ENCODE results near the gene FOSL2.
A peak's percentile ranks its signal among the peaks of the same experiment; 100 is the strongest.

FOSL2 gene

GRCh38 chr2:28395334-28396061 lies 2.8 kb downstream of the FOSL2 start:
- DNase-seq (ENCODE audit: low spot score) = no peak

GRCh38 chr2:28397043-28397381 lies 4.4 kb downstream of the FOSL2 start:
- no peak for DNase-seq (ENCODE audit: low spot score)

- no peak for DNase-seq (ENCODE audit: low spot score)
Measured at GRCh38 chr2:28398101-28398834, 5.6 kb downstream of the FOSL2 start.

DNA sequence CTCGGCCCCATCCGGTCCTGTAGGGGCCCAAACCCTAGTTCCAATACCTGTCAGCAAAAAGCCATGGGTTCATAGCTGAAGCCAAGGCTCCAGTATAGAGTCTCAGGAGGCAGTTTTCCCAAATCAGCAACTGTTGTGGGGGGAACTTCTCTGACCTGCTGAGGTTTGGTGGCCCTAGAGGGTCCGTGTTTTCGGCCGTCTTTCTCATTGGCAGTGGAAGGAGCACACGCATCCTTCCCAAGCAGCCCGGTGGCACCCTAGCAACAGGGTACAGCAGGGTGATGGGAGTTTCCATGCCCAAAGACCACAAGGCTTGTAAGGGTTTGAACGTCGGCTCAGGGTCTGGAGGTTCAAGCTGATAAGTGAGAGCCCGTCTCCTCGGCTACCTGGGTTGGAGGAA lies 6.6 kb downstream of the FOSL2 start:
- no peak for DNase-seq (ENCODE audit: low spot score)

DNA sequence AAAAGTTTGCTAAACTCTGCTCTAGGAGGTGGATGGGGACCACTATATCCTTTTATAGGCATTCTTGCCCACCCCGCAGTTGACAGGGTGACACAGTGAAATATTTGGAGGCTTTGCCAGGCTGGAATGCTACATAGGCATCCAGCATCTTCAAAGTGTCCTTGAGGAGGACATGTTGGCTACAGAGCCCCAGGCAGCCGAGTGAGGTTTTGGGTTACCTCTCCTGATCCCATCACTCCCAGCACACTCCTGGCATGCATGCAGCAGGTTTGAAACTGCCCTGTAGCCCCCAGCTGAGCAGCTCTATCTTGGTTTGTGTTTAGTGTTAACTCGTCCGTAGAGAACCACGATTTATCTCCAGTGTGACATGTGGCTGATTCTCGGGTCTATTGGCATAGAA lies 7.3 kb downstream of the FOSL2 start:
- no peak for DNase-seq (ENCODE audit: low spot score)

- no peak for DNase-seq (ENCODE audit: low spot score)
Measured at GRCh38 chr2:28400419-28400818, 7.8 kb downstream of the FOSL2 start.

DNA sequence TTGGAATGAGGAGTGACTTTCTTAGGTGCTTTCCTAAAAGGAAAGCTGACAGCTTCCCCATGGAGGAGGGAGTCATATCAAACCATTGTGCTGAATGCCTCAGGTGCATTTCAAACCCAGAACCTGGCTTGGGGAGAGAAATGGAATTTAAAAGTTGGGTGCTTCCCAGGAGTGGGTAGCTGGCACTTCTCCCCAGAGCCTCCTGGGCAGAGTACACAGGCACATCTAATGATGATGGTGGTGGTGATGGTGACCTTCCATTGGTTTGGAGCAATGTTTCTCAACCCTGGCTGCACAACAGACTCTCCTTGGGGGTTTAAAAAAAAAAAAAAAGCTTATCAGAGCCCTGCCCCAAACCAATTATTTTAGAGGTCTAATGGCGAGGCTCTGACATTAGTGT lies 8.3 kb downstream of the FOSL2 start:
- DNase-seq (ENCODE audit: low spot score) = no peak

- no peak for DNase-seq (ENCODE audit: low spot score)
Measured at GRCh38 chr2:28401411-28401810, 8.8 kb downstream of the FOSL2 start.

DNA sequence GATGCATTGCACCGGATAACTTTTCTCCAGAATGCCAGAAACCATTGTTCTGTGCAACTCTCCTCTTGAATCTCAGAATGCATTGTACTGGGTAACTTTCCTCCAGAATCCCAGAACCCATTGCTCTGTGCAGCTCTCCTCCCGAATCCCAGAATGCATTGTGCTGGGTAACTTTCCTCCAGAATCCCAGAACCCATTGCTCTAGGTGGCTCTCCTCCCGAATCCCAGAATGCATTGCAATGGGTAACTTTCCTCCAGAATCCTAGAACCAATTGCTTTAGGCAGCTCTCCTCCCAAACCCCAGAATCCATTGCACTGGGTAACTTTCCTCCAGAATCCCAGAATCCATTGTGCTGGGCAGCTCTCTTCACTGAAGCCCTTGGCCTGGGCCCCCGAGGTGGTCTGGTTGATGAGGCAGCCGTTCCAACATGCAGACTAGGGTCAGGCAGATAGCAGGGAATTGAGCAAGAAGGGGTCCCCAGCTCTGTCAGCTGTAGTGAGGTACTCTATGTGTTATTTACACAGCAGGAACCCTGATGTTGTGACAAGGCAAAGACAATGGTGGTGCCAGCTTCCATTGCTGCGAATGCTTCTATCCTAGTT lies 9.4 kb downstream of the FOSL2 start:
- DNase-seq (ENCODE audit: low spot score) = no peak

DNA sequence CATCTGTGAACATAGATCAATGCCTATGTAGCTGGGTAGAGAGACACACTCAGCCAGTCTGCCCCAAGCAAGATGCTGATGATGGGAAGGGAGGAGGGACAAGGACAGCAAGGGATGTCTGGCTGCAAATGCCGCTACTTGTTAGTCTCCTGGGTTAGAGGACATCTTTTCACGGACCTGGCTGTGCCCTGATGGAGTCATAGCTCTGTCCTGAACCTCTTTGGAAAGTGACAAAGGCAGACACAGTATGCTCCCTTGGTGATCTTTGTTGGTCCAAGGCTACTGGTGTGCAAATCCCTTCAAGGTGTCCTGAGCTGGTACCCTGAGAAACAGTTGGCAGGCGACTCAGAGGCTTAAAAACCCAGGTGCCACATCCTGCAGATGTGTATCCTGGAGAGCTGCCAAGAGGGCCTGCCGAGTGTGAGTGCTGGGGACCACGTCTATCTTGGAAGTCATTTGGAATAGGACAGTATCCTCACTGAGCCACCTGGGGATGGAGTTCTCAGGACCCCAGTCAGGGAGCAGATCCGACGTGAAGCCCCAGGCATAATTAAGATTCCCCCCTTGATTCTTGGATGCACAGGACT lies 10.8 kb downstream of the FOSL2 start:
- no peak for DNase-seq (ENCODE audit: low spot score)

DNA sequence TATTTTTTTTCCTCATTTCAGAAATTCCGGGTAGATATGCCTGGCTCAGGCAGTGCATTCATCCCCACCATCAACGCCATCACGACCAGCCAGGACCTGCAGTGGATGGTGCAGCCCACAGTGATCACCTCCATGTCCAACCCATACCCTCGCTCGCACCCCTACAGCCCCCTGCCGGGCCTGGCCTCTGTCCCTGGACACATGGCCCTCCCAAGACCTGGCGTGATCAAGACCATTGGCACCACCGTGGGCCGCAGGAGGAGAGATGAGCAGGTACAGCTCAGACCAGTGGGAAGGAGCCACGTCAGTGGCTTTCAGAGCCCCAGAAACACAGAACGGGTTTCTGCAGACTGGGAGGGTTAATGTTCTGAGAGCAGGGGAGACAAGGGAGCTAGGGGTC lies 11.4 kb downstream of the FOSL2 start:
- no peak for DNase-seq (ENCODE audit: low spot score)

DNA sequence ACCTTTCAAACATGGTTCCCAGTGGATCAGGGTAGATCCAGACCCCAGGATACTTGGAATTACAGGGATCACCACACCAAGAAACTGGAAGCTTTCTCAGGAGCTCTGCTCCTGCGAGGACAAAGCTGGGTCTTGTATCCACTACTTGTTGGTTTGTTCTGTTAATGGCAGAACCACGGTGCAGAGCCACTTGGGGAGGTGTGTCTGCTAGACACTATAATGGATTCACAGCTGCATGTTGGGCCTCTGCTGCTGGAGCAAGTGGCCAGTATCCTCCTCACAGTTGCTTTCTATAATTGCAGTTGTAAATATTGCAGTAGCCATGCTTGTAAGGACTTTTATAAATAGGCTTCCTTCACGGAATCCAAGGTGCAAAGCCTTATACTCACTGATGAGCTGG lies 12.9 kb downstream of the FOSL2 start:
- DNase-seq (ENCODE audit: low spot score) = no peak

DNA sequence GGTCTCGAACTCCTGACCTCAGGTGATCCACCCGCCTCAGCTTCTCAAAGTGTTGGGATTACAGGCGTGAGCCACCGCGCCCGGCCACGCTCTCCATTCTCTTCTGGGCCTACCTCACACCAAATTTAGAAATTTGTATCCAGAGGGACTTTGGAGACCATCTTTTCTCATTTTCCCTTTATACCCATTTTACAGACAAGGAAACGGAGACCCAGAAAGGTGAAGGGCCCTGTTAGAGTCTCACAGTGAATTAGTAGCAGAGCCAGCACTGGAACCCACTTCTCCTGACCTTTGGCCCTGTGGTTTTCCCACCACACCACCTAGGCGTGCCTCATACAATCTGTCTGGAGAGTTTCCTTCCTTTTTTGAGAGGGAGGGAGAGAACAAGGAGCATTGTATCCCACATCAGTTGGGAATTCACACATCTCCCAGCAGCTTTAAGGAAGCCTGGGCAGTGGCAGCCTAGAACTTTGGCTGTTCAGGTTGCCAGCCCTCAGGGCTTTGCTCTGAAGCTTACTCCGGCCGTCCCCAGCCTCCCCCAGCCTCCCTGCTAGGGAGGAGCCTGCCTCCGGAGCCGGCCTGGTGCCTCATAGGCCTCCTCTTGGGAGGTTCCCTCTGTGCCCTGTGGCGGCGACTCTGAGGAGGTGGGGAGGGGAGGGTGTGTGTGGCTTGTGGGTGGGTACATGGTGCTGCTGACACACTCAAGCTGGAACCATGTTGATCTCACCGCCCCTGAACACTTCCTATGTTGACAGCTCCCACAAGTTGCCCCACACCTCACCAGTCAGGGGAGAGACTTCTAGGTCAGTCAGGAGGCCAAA lies 13.8 kb downstream of the FOSL2 start:
- peak; percentile 70 for DNase-seq (ENCODE audit: low spot score)

GRCh38 chr2:28407131-28407975 lies 14.7 kb downstream of the FOSL2 start:
- DNase-seq (ENCODE audit: low spot score) = no peak

DNA sequence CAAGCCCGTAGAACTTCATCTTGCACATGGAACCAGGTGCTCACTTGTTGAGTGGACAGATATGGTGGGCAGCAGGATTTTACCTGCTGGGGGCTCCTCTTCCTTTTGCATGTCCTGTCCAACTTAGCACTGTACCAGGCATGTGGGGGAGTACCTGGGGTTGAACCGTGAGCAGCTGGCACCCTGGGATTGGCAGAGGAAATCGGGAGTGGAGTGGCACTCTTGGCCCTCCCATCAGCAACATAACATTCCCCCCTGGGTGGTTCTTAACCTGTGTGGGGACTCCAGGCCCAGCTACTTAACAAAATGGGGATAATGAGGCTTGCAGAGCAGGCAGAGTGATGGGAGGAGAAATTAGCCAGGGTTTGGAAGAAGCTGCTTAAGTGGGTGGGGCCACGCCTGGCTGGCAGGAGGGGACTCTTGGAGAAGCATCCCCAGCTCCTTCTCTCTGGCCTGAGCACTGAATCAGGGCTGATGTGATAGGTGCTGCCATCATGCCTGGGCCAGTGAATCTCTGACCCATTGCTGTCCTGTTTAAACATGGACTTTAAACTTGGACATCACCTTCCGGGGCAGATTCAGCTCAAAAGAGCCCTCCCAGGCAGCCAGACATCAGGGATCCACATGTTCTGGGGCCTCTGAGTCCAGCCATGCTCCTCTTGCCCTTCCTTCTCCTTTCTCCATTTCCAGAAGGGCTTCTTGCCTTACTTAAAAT lies 15.5 kb downstream of the FOSL2 start:
- DNase-seq (ENCODE audit: low spot score) = no peak

DNA sequence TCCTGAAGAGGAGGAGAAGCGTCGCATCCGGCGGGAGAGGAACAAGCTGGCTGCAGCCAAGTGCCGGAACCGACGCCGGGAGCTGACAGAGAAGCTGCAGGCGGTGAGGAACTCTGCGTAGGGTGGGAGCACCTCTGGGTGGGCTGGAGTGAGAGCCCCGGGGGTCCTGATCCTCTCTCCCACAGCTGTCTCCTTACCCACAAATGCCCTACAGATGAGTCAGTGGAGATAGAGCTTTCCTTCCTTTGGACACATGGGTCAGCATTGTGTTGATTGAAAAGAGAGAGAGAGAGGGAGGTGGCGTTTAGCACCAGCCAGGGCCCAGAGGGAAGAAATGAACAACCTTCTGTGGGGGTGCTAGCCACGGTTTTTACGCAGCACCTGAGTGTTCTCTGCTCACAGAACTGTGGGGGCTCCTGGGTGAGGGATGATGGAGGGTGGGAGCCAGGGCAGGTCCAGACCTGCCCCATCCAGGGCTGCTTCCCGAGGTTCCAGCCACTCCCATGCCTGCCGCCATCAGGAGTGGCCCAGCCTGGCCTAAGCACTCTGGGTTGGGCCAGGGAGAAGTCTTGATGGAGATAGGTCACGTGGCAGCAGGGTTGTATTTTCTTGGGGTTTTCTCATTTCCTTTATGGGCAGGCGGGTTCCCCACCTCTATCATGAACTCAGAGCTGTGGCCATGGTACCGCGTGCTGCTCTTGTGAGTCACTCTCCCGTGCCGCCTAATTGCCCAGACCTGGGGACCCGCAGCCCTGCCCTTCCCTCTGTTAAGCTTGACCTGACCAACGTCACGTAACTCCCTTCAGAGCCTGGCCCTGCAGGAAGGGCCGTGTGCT lies 16.3 kb downstream of the FOSL2 start:
- peak; percentile 80 for DNase-seq (ENCODE audit: low spot score)

- no peak for DNase-seq (ENCODE audit: low spot score)
Measured at GRCh38 chr2:28411166-28411755, 18.6 kb downstream of the FOSL2 start.

DNA sequence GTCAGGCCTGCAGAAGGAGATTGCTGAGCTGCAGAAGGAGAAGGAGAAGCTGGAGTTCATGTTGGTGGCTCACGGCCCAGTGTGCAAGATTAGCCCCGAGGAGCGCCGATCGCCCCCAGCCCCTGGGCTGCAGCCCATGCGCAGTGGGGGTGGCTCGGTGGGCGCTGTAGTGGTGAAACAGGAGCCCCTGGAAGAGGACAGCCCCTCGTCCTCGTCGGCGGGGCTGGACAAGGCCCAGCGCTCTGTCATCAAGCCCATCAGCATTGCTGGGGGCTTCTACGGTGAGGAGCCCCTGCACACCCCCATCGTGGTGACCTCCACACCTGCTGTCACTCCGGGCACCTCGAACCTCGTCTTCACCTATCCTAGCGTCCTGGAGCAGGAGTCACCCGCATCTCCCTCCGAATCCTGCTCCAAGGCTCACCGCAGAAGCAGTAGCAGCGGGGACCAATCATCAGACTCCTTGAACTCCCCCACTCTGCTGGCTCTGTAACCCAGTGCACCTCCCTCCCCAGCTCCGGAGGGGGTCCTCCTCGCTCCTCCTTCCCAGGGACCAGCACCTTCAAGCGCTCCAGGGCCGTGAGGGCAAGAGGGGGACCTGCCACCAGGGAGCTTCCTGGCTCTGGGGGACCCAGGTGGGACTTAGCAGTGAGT lies 19.4 kb downstream of the FOSL2 start:
- DNase-seq (ENCODE audit: low spot score) = no peak
